HG02759 (cell line): Measurements from ENCODE around the gene TMEM123.

ENCODE experiments used
- ATAC-seq: cut with Tn5 transposase; IDR thresholded peaks from one replicate; pipeline ENCODE4 v1.9.1; 2021; ENCODE audit warnings: mild to moderate bottlenecking, moderate library complexity; ENCODE audit not compliant: unreplicated experiment

Gene TMEM123

GRCh38 chr11:102428696-102429095 lies 23.9 kb downstream of the TMEM123 start:
- no peak for ATAC-seq

GRCh38 chr11:102427068-102427467 lies 25.5 kb downstream of the TMEM123 start:
- ATAC-seq, result no peak

- ATAC-seq, result no peak
Observed at GRCh38 chr11:102426570-102426969, 26.0 kb downstream of the TMEM123 start.

- ATAC-seq, result no peak
Observed at GRCh38 chr11:102426000-102426399, 26.6 kb downstream of the TMEM123 start.

- no peak for ATAC-seq
Observed at GRCh38 chr11:102423936-102424335, 28.6 kb downstream of the TMEM123 start.

GRCh38 chr11:102422817-102423712 lies 29.5 kb downstream of the TMEM123 start:
- ATAC-seq, result no peak

- no peak for ATAC-seq
Observed at GRCh38 chr11:102421261-102421660, 31.3 kb downstream of the TMEM123 start.

- ATAC-seq, result peak; percentile 94
Observed at GRCh38 chr11:102420547-102420946, 32.0 kb downstream of the TMEM123 start.

- ATAC-seq, result no peak
Observed at GRCh38 chr11:102419181-102419580, 33.4 kb downstream of the TMEM123 start.

GRCh38 chr11:102416976-102417375 lies 35.6 kb downstream of the TMEM123 start:
- no peak for ATAC-seq

GRCh38 chr11:102415304-102415916 lies 37.2 kb downstream of the TMEM123 start:
- ATAC-seq, result no peak

GRCh38 chr11:102414559-102414958 lies 38.0 kb downstream of the TMEM123 start:
- no peak for ATAC-seq

GRCh38 chr11:102413497-102413896 lies 39.1 kb downstream of the TMEM123 start:
- no peak for ATAC-seq

- no peak for ATAC-seq
Observed at GRCh38 chr11:102411142-102411541, 41.4 kb downstream of the TMEM123 start.

- ATAC-seq, result no peak
Observed at GRCh38 chr11:102410382-102410784, 42.2 kb downstream of the TMEM123 start.

- no peak for ATAC-seq
Observed at GRCh38 chr11:102408339-102408738, 44.2 kb downstream of the TMEM123 start.

- no peak for ATAC-seq
Observed at GRCh38 chr11:102407901-102408300, 44.7 kb downstream of the TMEM123 start.

- ATAC-seq, result no peak
Observed at GRCh38 chr11:102406099-102406498, 46.5 kb downstream of the TMEM123 start.

- ATAC-seq, result no peak
Observed at GRCh38 chr11:102405501-102405900, 47.1 kb downstream of the TMEM123 start.

- no peak for ATAC-seq
Observed at GRCh38 chr11:102402548-102402947, 50.0 kb downstream of the TMEM123 start.

GRCh38 chr11:102401905-102402304 lies 50.7 kb downstream of the TMEM123 start:
- no peak for ATAC-seq

GRCh38 chr11:102400603-102401002 lies 52.0 kb downstream of the TMEM123 start:
- ATAC-seq, result no peak
